KMS-11 (cell line): ENCODE data around the gene MRM3.
"Not testable (repeated sequence)": the region's sequence is repeated elsewhere in the genome, so short reads cannot be mapped to it uniquely, and the experiment has no call there.

ENCODE experiments used
- H2AFZ ChIP-seq: fragments of 200-600 bp; sonication (generic); 2 replicates; pipeline ENCODE4 v1.6.1; 2016; ENCODE audit warnings: antibody characterized with exemption, mixed run types, low read depth
- H3K27ac ChIP-seq: fragments of 200-600 bp; sonication (generic); 2 replicates; pipeline ENCODE4 v1.6.1; 2016; ENCODE audit warnings: mild to moderate bottlenecking, mixed run types
- H3K27me3 ChIP-seq: fragments of 200-600 bp; sonication (generic); 2 replicates; pipeline ENCODE4 v1.6.1; 2017; ENCODE audit warnings: mild to moderate bottlenecking, low read depth, mixed run types, moderate library complexity; ENCODE audit not compliant: insufficient read depth
- H3K36me3 ChIP-seq: fragments of 200-600 bp; sonication (generic); 2 replicates; pipeline ENCODE4 v1.6.1; 2017; ENCODE audit warnings: mild to moderate bottlenecking, mixed run types; ENCODE audit not compliant: insufficient read depth
- H3K4me1 ChIP-seq: fragments of 200-600 bp; sonication (generic); 2 replicates; pipeline ENCODE4 v1.6.1; 2016; ENCODE audit warnings: mild to moderate bottlenecking, low read depth, mixed run types; ENCODE audit not compliant: poor library complexity, severe bottlenecking
- H3K4me2 ChIP-seq: fragments of 200-600 bp; sonication (generic); 2 replicates; pipeline ENCODE4 v1.7.0; 2016; ENCODE audit warnings: mild to moderate bottlenecking, mixed run types
- H3K4me3 ChIP-seq: fragments of 200-600 bp; sonication (generic); IDR thresholded peaks from 2 replicates; pipeline ENCODE4 v1.6.1; 2017; ENCODE audit warnings: low read depth, low read length, mixed read lengths; ENCODE audit not compliant: insufficient read depth
- H3K79me2 ChIP-seq: fragments of 200-600 bp; sonication (generic); 2 replicates; pipeline ENCODE4 v1.6.1; 2016; ENCODE audit warnings: low read depth, mixed run types; ENCODE audit not compliant: insufficient read depth
- H3K9ac ChIP-seq: fragments of 200-600 bp; sonication (generic); 2 replicates; pipeline ENCODE4 v1.6.1; 2016; ENCODE audit warnings: mild to moderate bottlenecking, mixed run types
- H4K20me1 ChIP-seq: fragments of 200-600 bp; sonication (generic); 2 replicates; pipeline ENCODE4 v1.6.1; 2016; ENCODE audit warnings: mild to moderate bottlenecking, mixed run types; ENCODE audit not compliant: insufficient read depth
- CTCF ChIP-seq: fragments of 200-600 bp; sonication (generic); conservative IDR thresholded peaks from 2 replicates; pipeline ENCODE4 v1.6.1; 2017; ENCODE audit warnings: low read depth, mild to moderate bottlenecking, antibody characterized with exemption, low read length, moderate library complexity, mixed read lengths

MRM3 gene

DNA sequence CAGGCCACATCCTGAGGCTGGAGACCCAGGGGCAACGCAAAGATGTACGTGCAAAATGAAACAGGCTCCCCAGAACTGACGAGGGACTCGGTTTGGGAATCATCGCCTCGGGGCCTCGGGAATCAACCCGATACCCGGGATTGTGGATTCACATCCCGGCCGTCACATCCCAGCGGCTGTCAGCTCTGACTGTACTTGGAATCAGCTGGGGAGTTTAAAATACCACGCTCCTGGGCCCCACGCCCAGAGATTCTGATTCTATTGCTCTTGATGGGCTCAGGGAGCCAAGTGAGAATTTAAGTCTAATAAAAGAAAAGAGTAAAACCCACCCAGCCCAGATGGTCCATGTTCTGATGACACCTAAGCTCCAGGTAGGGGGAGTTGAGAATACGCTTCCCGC is 42.2 kb downstream of the MRM3 start:
- H3K79me2 ChIP-seq = no peaks in the 10 kb centered on the region
- H3K27me3 ChIP-seq = peaks cover 12% of the 10 kb centered on the region; the same call in 1 of the 2 replicates
- TF ChIP-seq CTCF = no peak
- H3K27ac ChIP-seq = no peak overlapping the region
- H4K20me1 ChIP-seq = no peaks in the 10 kb centered on the region
- H3K4me2 ChIP-seq = no peak overlapping the region
- H2AFZ ChIP-seq = no peak overlapping the region
- H3K9ac ChIP-seq = no peak overlapping the region
- H3K4me1 ChIP-seq = no peaks in the 10 kb centered on the region
- H3K36me3 ChIP-seq = no peaks in the 10 kb centered on the region
- H3K4me3 ChIP-seq = no peak overlapping the region

GRCh38 chr17:825216-825615 is 43.1 kb downstream of the MRM3 start:
- no peak overlapping the region for H3K4me2 ChIP-seq
- H3K27ac ChIP-seq = no peak overlapping the region
- no peaks in the 10 kb centered on the region for H4K20me1 ChIP-seq
- no peak overlapping the region for H3K9ac ChIP-seq
- H3K27me3 ChIP-seq = peaks cover 12% of the 10 kb centered on the region; the same call in 1 of the 2 replicates
- no peak overlapping the region for H3K4me3 ChIP-seq
- H3K4me1 ChIP-seq = no peaks in the 10 kb centered on the region
- H3K79me2 ChIP-seq = no peaks in the 10 kb centered on the region
- no peak overlapping the region for H2AFZ ChIP-seq
- TF ChIP-seq CTCF = no peak
- H3K36me3 ChIP-seq = no peaks in the 10 kb centered on the region

DNA sequence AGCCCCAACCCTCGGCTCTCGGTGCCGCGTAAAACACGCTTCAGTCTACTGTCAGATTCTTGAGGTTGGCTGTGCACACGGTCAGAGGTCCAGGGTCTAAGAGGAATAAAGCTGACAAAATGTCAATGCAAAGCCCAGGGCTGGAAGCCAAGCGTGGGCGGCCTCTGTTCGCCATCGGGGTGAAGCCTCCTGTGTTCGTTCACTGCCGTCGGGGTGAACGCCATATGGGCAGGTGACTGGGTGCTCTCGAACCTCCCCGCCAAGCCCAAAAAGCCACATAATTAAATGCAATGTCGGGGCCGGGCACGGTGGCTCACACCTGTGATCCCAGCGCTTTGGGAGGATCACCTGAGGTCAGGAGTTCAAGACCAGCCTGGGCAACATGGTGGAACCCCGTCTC is 44.6 kb downstream of the MRM3 start:
- H3K4me2 ChIP-seq = no peak overlapping the region

DNA sequence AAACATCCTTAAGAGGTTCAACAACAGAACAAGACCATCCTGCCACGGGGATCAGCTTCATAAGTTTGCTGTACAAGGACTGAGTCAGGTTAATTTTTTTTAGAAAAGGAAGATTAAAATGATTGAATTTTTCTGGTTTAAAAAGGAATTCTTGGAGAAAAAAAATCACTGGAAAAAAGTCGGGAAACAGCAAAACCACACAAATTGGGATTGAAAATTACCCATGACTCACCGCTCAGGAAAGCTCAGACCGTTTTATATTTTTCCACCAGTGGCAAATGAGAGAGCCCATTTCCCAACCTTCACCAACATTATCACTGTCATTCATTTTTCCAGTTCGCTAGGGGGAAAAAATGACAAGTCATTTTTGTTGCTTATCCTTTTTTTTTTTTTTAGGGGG is 46.6 kb downstream of the MRM3 start:
- no peak overlapping the region for H3K4me2 ChIP-seq

More for the DNA sequence above, 44.6 kb downstream of the MRM3 start:
- no peak for TF ChIP-seq CTCF
- no peak overlapping the region for H3K27ac ChIP-seq
- peaks cover 12% of the 10 kb centered on the region; the same call in 1 of the 2 replicates for H3K27me3 ChIP-seq
- no peak overlapping the region for H3K9ac ChIP-seq
- no peaks in the 10 kb centered on the region for H3K36me3 ChIP-seq
- no peaks in the 10 kb centered on the region for H3K79me2 ChIP-seq
- H3K4me3 ChIP-seq = no peak overlapping the region
- H3K4me1 ChIP-seq = no peaks in the 10 kb centered on the region
- H4K20me1 ChIP-seq = no peaks in the 10 kb centered on the region
- H2AFZ ChIP-seq = no peak overlapping the region

DNA sequence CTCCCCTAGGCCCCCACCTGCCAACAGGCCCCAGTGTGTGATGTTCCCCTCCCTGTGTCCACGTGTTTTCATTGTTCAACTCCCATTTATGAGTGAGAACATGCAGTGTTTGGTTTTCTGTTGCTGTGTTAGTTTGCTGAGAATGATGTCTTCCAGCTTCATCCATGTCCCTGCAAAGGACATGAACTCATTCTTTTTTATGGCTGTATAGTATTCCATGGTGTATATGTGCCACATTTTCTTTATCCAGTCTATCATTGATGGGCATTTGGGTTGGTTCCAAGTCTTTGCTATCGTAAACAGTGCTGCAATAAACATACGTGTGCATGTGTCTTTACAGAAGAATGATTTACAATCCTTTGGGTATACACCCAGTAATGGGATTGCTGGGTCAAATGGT is 47.5 kb downstream of the MRM3 start:
- not testable (repeated sequence) for H3K79me2 ChIP-seq, H3K27ac ChIP-seq, H3K4me3 ChIP-seq, H3K4me1 ChIP-seq, H4K20me1 ChIP-seq, H3K36me3 ChIP-seq, H3K9ac ChIP-seq, H2AFZ ChIP-seq, H3K4me2 ChIP-seq
- peaks cover 17% of the 10 kb centered on the region; the same call in 1 of the 2 replicates for H3K27me3 ChIP-seq

More for the DNA sequence above, 46.6 kb downstream of the MRM3 start:
- Histone ChIP-seq H2AFZ (no peak overlapping the region), H3K36me3 (no peaks in the 10 kb centered on the region), H4K20me1 (no peaks in the 10 kb centered on the region), H3K4me3 (no peak overlapping the region), H3K27ac (no peak overlapping the region), H3K79me2 (no peaks in the 10 kb centered on the region), H3K27me3 (peaks cover 18% of the 10 kb centered on the region; the same call in 1 of the 2 replicates), H3K9ac (no peak overlapping the region), H3K4me1 (no peaks in the 10 kb centered on the region)
- no peak for TF ChIP-seq CTCF
